ENCODE measurements around the gene TSPAN4. TPM values are rescaled to one million over a fixed set of nuclear protein-coding genes. Genes with fewer than 3 reads are reported as not detected.

TSPAN4 gene
- total and polyA plus RNA-seq, 9 of the 15 experiments (the other 6 are each of a cell fraction or from before 2014, with no cell fraction given) = 0.07 to 31.0 (median 15.7) TPM

DNA sequence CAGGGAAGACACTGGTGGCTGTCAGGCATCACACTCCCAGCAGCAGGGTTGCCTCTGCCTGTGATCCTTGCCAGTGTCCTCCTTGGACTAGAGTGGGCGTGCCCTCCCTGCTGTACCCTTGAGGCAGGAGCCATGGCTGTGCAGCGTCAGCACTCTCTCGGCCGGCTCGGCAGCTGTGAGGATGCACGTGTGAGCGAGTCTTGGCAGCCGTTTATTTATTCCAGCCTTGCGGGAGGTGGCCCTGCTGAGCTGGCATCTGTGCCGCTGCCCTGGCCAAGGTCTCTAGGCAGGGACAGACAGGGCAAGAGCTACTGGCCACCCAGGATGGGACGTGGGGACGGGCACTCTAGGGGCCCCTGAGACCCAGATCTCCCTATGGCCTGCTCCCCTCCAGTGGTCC lies 33.9 kb downstream of the TSPAN4 start:
- no TSS peak for BruUV-seq (replicated peaks)
- no peak overlapping the region for H2AFZ ChIP-seq (ENCODE audit: low read depth, low read length)
- peaks cover 29 to 64% of the 10 kb centered on the region in 2 experiments; a peak in 4 of 5 replicates for H3K4me1 ChIP-seq (replicated peaks in 1 of 2; ENCODE audit: control insufficient read depth in 2 of 2, insufficient read depth in 2 of 2, low read length in 2 of 2)
- H3K9me3 ChIP-seq (replicated peaks; ENCODE audit: control insufficient read depth, insufficient read depth, low read depth, low read length) = no peaks in the 10 kb centered on the region
- peak overlapping the region in 1 of 2 experiments; percentile 66; a peak in 2 of 4 replicates for H3K9ac ChIP-seq (ENCODE audit: insufficient read depth in 1 of 2, low read depth in 2 of 2, low read length in 2 of 2)
- FAIRE-seq (no peak), ATAC-seq (peak; percentile 8), DNase-seq (ENCODE audit: extremely low read depth in 1 of 4, low spot score in 3 of 4) (no peak)
- CTCF ChIA-PET (ENCODE audit: low intra/inter-chr PET ratio) = no interaction called here
- in situ Hi-C loops (cut with MboI) (no loop called here), intact Hi-C loops (cut with micrococcal nuclease) (no loop called here)
- H3K79me2 ChIP-seq (ENCODE audit: control insufficient read depth, insufficient read depth, low read length) = no peaks in the 10 kb centered on the region
- peaks cover 20% of the 10 kb centered on the region for H3K9me1 ChIP-seq (ENCODE audit: control insufficient read depth, insufficient read depth, low read length)
- H3K4me2 ChIP-seq (ENCODE audit: insufficient read depth, low read length) = peak overlapping the region; percentile 56
- H3K27ac ChIP-seq (ENCODE audit: extremely low read depth, low read depth, low read length) = no peak overlapping the region; the same call in 2 of the 3 replicates
- POLR2A ChIA-PET = interaction anchor here (0.9 to 1.1 kb wide), 2 partner anchors 9 to 105 kb away, joined by 3 to 5 read pairs; no protein-coding TSS in a partner anchor
- no peaks in the 10 kb centered on the region for H3K27me3 ChIP-seq (ENCODE audit: control insufficient read depth in 2 of 2, insufficient read depth in 2 of 2, low read length in 2 of 2)
- no peak overlapping the region for H3K4me3 ChIP-seq
- peak; percentile 72 for TF ChIP-seq POLR2G (IDR thresholded peaks at IDR 0.05; ENCODE audit: low read depth, low read length)
- no peak for TF ChIP-seq ZNF583 (CRISPR knock-in tag; IDR thresholded peaks at IDR 0.05)
- 57% methylated on average over 12 of the region's 12 CpGs for WGBS (ENCODE audit: insufficient coverage, low coverage, missing lambda C conversion rate)
- peaks cover 25% of the 10 kb centered on the region for H4K20me1 ChIP-seq (replicated peaks; ENCODE audit: control insufficient read depth, insufficient read depth, low read length)
- peaks cover 60% of the 10 kb centered on the region for H3K36me3 ChIP-seq (ENCODE audit: control insufficient read depth, insufficient read depth, low read length)

DNA sequence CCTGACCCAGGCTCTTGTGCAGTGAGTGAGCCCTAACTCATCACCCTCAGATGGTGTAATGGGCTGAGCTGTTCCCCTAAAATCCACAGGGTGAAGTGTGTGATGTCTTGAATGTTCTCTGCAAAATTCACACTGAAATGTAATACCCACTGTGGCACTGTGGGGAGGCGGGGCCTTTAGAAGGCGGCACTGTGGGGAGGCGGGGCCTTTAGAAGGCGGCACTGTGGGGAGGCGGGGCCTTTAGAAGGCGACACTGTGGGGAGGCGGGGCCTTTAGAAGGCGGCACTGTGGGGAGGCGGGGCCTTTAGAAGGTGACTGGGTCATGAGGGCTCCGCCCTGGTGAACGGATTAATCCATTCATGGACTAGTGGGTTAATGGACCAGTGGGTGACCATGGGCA lies 34.9 kb downstream of the TSPAN4 start:
- Histone ChIP-seq H4K20me1 (replicated peaks; ENCODE audit: control insufficient read depth, insufficient read depth, low read length) (peaks cover 25% of the 10 kb centered on the region), H3K27me3 (ENCODE audit: control insufficient read depth in 2 of 2, insufficient read depth in 2 of 2, low read length in 2 of 2) (no peaks in the 10 kb centered on the region), H3K4me2 (ENCODE audit: insufficient read depth, low read length) (no peak overlapping the region; the same call in 1 of the 2 replicates), H3K9ac (ENCODE audit: insufficient read depth in 1 of 2, low read depth in 2 of 2, low read length in 2 of 2) (peak overlapping the region in 1 of 2 experiments; percentile 77; a peak in 2 of 4 replicates), H3K9me1 (ENCODE audit: control insufficient read depth, insufficient read depth, low read length) (peaks cover 20% of the 10 kb centered on the region), H3K36me3 (ENCODE audit: control insufficient read depth, insufficient read depth, low read length) (peaks cover 60% of the 10 kb centered on the region), H3K27ac (ENCODE audit: extremely low read depth, low read depth, low read length) (0 out of 3 replicates have a peak overlapping the region, but pooled peaks have one; percentile 41), H2AFZ (ENCODE audit: low read depth, low read length) (no peak overlapping the region), H3K4me1 (replicated peaks in 1 of 2; ENCODE audit: control insufficient read depth in 2 of 2, insufficient read depth in 2 of 2, low read length in 2 of 2) (peaks cover 29 to 56% of the 10 kb centered on the region in 2 experiments; a peak in 4 of 5 replicates), H3K79me2 (ENCODE audit: control insufficient read depth, insufficient read depth, low read length) (no peaks in the 10 kb centered on the region), H3K4me3 (no peak overlapping the region), H3K9me3 (replicated peaks; ENCODE audit: control insufficient read depth, insufficient read depth, low read depth, low read length) (no peaks in the 10 kb centered on the region)
- POLR2A ChIA-PET = interaction anchor here (0.7 kb wide), 1 partner anchor 22 kb away, joined by 3 read pairs; no protein-coding TSS in a partner anchor
- ATAC-seq (peak; percentile 91), FAIRE-seq (peak; percentile 83), DNase-seq (ENCODE audit: extremely low read depth in 1 of 4, low spot score in 3 of 4) (peak; percentile 74 to 91 (median 78))
- CTCF ChIA-PET (ENCODE audit: low intra/inter-chr PET ratio) = interaction anchor here (0.6 kb wide), 1 partner anchor 34 kb away, joined by 6 read pairs; no protein-coding TSS in a partner anchor
- intact Hi-C loops (cut with micrococcal nuclease) = no loop called here
- 3% methylated on average over 4 of the region's 11 CpGs for WGBS (ENCODE audit: insufficient coverage, low coverage, missing lambda C conversion rate)
- TF ChIP-seq, protein P1, sequence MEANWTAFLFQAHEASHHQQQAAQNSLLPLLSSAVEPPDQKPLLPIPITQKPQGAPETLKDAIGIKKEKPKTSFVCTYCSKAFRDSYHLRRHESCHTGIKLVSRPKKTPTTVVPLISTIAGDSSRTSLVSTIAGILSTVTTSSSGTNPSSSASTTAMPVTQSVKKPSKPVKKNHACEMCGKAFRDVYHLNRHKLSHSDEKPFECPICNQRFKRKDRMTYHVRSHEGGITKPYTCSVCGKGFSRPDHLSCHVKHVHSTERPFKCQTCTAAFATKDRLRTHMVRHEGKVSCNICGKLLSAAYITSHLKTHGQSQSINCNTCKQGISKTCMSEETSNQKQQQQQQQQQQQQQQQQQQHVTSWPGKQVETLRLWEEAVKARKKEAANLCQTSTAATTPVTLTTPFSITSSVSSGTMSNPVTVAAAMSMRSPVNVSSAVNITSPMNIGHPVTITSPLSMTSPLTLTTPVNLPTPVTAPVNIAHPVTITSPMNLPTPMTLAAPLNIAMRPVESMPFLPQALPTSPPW (CRISPR knock-in tag; IDR thresholded peaks at IDR 0.05) = peak; percentile 53; the same call in 1 of the 2 replicates
- TF ChIP-seq CREM (IDR thresholded peaks at IDR 0.05; ENCODE audit: low read depth) (no peak), POLR2AphosphoS5 (IDR thresholded peaks at IDR 0.05; ENCODE audit: control insufficient read depth, insufficient read depth, low read depth, low read length) (no peak), SP1 (CRISPR knock-in tag; IDR thresholded peaks at IDR 0.05) (peak; percentile 34; the same call in 1 of the 2 replicates), ETV5 (CRISPR knock-in tag; IDR thresholded peaks at IDR 0.05; ENCODE audit: low read depth) (no peak), SRF (CRISPR knock-in tag; IDR thresholded peaks at IDR 0.05) (peak in 1 of 2 experiments; percentile 27; a peak in 1 of 4 replicates)
- TF ChIP-seq, protein P2, sequence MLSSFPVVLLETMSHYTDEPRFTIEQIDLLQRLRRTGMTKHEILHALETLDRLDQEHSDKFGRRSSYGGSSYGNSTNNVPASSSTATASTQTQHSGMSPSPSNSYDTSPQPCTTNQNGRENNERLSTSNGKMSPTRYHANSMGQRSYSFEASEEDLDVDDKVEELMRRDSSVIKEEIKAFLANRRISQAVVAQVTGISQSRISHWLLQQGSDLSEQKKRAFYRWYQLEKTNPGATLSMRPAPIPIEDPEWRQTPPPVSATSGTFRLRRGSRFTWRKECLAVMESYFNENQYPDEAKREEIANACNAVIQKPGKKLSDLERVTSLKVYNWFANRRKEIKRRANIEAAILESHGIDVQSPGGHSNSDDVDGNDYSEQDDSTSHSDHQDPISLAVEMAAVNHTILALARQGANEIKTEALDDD (IDR thresholded peaks at IDR 0.05) = peak; percentile 37; the same call in 1 of the 2 replicates
- BruUV-seq (replicated peaks) = no TSS peak
- in situ Hi-C loops (cut with MboI) = no loop called here

Data from K562 (cell line).